AG09309 (cell line): ENCODE results near the gene TMEM40.
"Not testable (repeated sequence)": the region's sequence is repeated elsewhere in the genome, so short reads cannot be mapped to it uniquely, and the experiment has no call there.

Source experiments
- DNase-seq: peaks from one replicate; pipeline ENCODE4 v3.0.0-alpha.2; 2010; ENCODE audit warnings: low read depth
- H3K4me3 ChIP-seq: 2 replicates; pipeline ENCODE4 v1.5.1; 2011; ENCODE audit warnings: mild to moderate bottlenecking, low read depth, low read length, moderate library complexity; ENCODE audit not compliant: control insufficient read depth
- TF ChIP-seq, protein P1 (sequence below): IDR thresholded peaks from 2 replicates; pipeline ENCODE4 v1.5.1; 2011; ENCODE audit warnings: mild to moderate bottlenecking, low read depth, low read length, inconsistent platforms; ENCODE audit not compliant: insufficient read depth, control insufficient read depth; ENCODE audit errors: missing control alignments

The TMEM40 gene

DNA sequence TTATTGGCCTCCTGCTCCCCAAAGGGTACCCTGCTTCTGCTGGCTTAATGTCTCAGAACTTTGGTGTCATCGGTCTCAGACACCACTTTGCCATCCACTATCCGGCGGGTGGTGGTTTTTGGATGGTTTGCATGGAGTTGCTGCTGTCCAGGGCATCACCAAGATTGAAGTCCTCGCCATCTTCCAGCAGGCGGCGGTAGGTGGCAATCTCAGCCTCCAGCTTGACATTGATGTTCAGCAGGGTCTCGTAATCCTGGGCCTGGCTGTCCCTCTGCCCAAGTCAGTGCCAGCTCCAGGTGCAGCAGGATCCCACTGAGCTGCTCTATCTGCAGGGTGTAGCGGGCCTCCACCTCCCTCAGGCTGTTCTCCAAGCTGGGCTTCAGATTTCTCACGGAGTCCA, 28.3 kb upstream of the TMEM40 start:
- DNase-seq, H3K4me3 ChIP-seq: not testable (repeated sequence)
- TF ChIP-seq, protein P1, sequence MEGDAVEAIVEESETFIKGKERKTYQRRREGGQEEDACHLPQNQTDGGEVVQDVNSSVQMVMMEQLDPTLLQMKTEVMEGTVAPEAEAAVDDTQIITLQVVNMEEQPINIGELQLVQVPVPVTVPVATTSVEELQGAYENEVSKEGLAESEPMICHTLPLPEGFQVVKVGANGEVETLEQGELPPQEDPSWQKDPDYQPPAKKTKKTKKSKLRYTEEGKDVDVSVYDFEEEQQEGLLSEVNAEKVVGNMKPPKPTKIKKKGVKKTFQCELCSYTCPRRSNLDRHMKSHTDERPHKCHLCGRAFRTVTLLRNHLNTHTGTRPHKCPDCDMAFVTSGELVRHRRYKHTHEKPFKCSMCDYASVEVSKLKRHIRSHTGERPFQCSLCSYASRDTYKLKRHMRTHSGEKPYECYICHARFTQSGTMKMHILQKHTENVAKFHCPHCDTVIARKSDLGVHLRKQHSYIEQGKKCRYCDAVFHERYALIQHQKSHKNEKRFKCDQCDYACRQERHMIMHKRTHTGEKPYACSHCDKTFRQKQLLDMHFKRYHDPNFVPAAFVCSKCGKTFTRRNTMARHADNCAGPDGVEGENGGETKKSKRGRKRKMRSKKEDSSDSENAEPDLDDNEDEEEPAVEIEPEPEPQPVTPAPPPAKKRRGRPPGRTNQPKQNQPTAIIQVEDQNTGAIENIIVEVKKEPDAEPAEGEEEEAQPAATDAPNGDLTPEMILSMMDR, result peak; percentile 62

GRCh38 chr3:12785096-12785495, 26.0 kb upstream of the TMEM40 start:
- no peak overlapping the region for H3K4me3 ChIP-seq
- no peak for DNase-seq
- TF ChIP-seq, protein P1, result no peak

DNA sequence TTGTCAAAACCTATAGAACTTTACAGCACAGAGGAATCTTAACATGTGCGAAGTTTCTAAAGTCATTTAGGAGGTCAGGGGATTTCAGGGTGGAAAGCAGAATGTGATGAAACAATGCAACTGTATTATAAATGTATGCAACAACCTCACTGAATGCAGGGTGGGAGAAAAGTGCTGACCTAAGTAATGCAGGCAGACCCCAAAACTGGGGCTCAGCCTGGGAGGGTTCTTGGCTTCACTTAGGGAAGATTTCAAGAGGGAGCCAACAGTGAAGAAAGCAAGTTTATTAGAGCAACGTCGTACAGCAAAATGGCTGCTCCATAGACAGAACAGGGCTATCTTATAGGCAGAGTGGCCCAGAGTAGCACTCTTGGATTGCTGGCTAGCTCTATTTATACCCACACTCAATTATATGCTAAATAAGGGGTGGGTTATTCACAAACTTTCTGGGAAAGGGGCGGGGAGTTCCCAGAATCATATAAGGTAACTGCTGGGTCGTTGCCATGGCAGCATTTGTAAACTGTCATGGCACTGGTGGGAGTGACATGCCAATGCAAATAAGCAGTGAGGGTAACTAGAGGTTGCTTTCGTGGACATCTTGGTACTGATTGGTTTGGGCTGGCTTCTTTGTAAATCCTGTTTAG, 23.2 kb upstream of the TMEM40 start:
- TF ChIP-seq, protein P1, result no peak
- DNase-seq, result no peak
- H3K4me3 ChIP-seq, result no peak overlapping the region

DNA sequence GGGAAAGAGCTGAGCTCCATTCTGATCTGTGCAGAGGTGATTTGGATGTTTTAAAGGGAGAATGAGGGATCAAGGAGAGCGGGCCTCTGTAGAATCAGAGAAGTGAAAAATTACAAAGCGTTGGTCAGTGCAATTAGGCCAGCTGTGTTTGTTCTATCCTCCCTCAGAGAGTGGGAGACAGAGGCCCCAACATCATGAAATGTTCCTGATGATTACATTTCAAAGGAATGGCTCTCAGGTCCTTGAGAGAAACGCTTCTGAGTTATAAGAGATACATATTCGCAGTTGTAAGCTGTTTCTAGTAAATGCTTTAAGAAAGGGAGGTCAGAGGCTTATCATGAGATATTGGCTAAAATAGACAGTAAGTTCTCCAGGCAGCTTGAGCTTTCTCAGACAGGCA, 21.7 kb upstream of the TMEM40 start:
- DNase-seq, result no peak
- TF ChIP-seq, protein P1, result no peak
- no peak overlapping the region for H3K4me3 ChIP-seq

- TF ChIP-seq, protein P1, result no peak
- DNase-seq, result no peak
Observed at GRCh38 chr3:12777171-12777570, 18.1 kb upstream of the TMEM40 start.

DNA sequence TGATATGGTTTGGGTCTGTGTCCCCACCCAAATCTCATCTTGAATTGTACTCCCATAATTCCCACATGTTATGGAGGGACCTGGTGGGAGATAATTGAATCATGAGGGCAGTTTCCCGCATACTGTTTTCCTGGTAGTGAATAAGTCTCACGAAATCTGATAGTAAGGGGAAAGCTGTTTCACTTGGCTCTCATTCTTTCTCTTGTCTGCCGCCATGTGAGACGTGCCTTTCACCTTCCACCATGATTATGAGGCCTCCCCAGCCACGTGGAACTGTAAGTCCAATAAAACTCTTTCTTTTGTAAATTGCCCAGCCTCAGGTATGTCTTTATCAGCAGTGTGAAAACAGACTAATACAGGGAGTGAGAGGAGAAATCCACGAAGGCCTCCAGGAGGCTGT, 16.9 kb upstream of the TMEM40 start:
- not testable (repeated sequence) for DNase-seq, H3K4me3 ChIP-seq

More at GRCh38 chr3:12777171-12777570, 18.1 kb upstream of the TMEM40 start:
- no peak overlapping the region for H3K4me3 ChIP-seq

GRCh38 chr3:12775226-12775625, 16.2 kb upstream of the TMEM40 start:
- H3K4me3 ChIP-seq, result no peak overlapping the region
- TF ChIP-seq, protein P1, result no peak
- no peak for DNase-seq
